Activated naive CD4-positive, alpha-beta T cell treated with anti-CD3 and anti-CD28 coated beads for 36 hours (primary cell): ENCODE results near the gene TBC1D32. TPM values are rescaled to one million over a fixed set of nuclear protein-coding genes. Genes with fewer than 3 reads are reported as not detected.
"Not testable (repeated sequence)": the region's sequence is repeated elsewhere in the genome, so short reads cannot be mapped to it uniquely, and the experiment has no call there.

Source experiments
- CTCF ChIA-PET: fragments of 350-600 bp; sonication (Branson Sonifier 250); formaldehyde crosslinking; loops from one replicate; lab custom pipeline; 2021; ENCODE audit warnings: antibody characterized with exemption; lab: Charles Lee
- DNase-seq: peaks from one replicate; pipeline ENCODE4 v3.0.0-alpha.2; 2020
- H3K27ac Mint-ChIP-seq: one replicate; pipeline ENCODE4 v1.8.0; 2021; ENCODE audit warnings: mild to moderate bottlenecking, mixed read lengths
- H3K27me3 Mint-ChIP-seq: one replicate; pipeline ENCODE4 v1.8.0; 2021; ENCODE audit warnings: low read depth, mixed read lengths
- H3K36me3 Mint-ChIP-seq: one replicate; pipeline ENCODE4 v1.8.0; 2021; ENCODE audit warnings: low read depth, mixed read lengths
- H3K4me1 Mint-ChIP-seq: one replicate; pipeline ENCODE4 v1.8.0; 2021; ENCODE audit warnings: low read depth, mixed read lengths
- H3K4me3 Mint-ChIP-seq: one replicate; pipeline ENCODE4 v1.8.0; 2021; ENCODE audit warnings: mild to moderate bottlenecking, moderate library complexity, mixed read lengths
- H3K9me3 Mint-ChIP-seq: one replicate; pipeline ENCODE4 v1.8.0; 2021; ENCODE audit warnings: mixed read lengths
- intact Hi-C: fragments of 100-400 bp; cut with micrococcal nuclease; formaldehyde crosslinking; loops from one replicate; pipeline ENCODE4 v1.15.1; 2023
- total RNA-seq, 2 experiments: library from RNA; stranded (reverse); gene quantifications; one replicate each; pipeline ENCODE4 v1.2.3, GENCODE V29; 2021

The TBC1D32 gene
- total RNA-seq, 2 experiments from 2014 or later, result 6.9 to 8.2 TPM

GRCh38 chr6:121190122-121190521, 144.2 kb downstream of the TBC1D32 start:
- Mint-ChIP-seq H3K4me3 (no peak overlapping the region), H3K4me1 (no peaks in the 10 kb centered on the region), H3K27me3 (no peaks in the 10 kb centered on the region), H3K9me3 (no peaks in the 10 kb centered on the region), H3K27ac (no peak overlapping the region), H3K36me3 (peaks cover 2% of the 10 kb centered on the region)
- CTCF ChIA-PET, result no interaction called here
- intact Hi-C loops, result no loop called here
- no peak for DNase-seq

GRCh38 chr6:121188356-121188755, 145.9 kb downstream of the TBC1D32 start:
- Mint-ChIP-seq H3K36me3 (peaks cover 7% of the 10 kb centered on the region), H3K27me3 (no peaks in the 10 kb centered on the region), H3K4me1 (no peaks in the 10 kb centered on the region), H3K9me3 (no peaks in the 10 kb centered on the region), H3K4me3 (no peak overlapping the region), H3K27ac (no peak overlapping the region)
- intact Hi-C loops, result no loop called here
- CTCF ChIA-PET, result no interaction called here
- DNase-seq, result no peak

GRCh38 chr6:121187833-121188200, 146.5 kb downstream of the TBC1D32 start:
- H3K9me3 Mint-ChIP-seq, result no peaks in the 10 kb centered on the region
- H3K4me3 Mint-ChIP-seq, result no peak overlapping the region
- CTCF ChIA-PET, result no interaction called here
- H3K27me3 Mint-ChIP-seq, result no peaks in the 10 kb centered on the region
- intact Hi-C loops, result no loop called here
- DNase-seq, result no peak
- peaks cover 7% of the 10 kb centered on the region for H3K36me3 Mint-ChIP-seq
- no peaks in the 10 kb centered on the region for H3K4me1 Mint-ChIP-seq
- H3K27ac Mint-ChIP-seq, result no peak overlapping the region

GRCh38 chr6:121187200-121187832, 147.0 kb downstream of the TBC1D32 start:
- Mint-ChIP-seq H3K27me3 (no peaks in the 10 kb centered on the region), H3K27ac (no peak overlapping the region), H3K4me1 (no peaks in the 10 kb centered on the region), H3K9me3 (no peaks in the 10 kb centered on the region), H3K4me3 (no peak overlapping the region), H3K36me3 (peaks cover 7% of the 10 kb centered on the region)
- CTCF ChIA-PET, result no interaction called here
- intact Hi-C loops, result no loop called here
- DNase-seq, result no peak

GRCh38 chr6:121183742-121184141, 150.5 kb downstream of the TBC1D32 start:
- CTCF ChIA-PET, result no interaction called here
- no peak for DNase-seq
- H3K27me3 Mint-ChIP-seq, result no peaks in the 10 kb centered on the region
- intact Hi-C loops, result no loop called here
- H3K9me3 Mint-ChIP-seq, result peaks cover 5% of the 10 kb centered on the region
- no peaks in the 10 kb centered on the region for H3K4me1 Mint-ChIP-seq
- no peak overlapping the region for H3K27ac Mint-ChIP-seq
- no peak overlapping the region for H3K4me3 Mint-ChIP-seq
- H3K36me3 Mint-ChIP-seq, result peaks cover 20% of the 10 kb centered on the region

- CTCF ChIA-PET, result no interaction called here
- H3K4me3 Mint-ChIP-seq, result no peak overlapping the region
- no peak overlapping the region for H3K27ac Mint-ChIP-seq
- no peaks in the 10 kb centered on the region for H3K27me3 Mint-ChIP-seq
- no peak for DNase-seq
- no peaks in the 10 kb centered on the region for H3K4me1 Mint-ChIP-seq
- intact Hi-C loops, result no loop called here
- peaks cover 19% of the 10 kb centered on the region for H3K36me3 Mint-ChIP-seq
- H3K9me3 Mint-ChIP-seq, result peaks cover 3% of the 10 kb centered on the region
These were observed 158.5 kb downstream of the TBC1D32 start for GRCh38 chr6:121175827-121176226.

- H3K27ac Mint-ChIP-seq, result not testable (repeated sequence)
These were observed 161.8 kb downstream of the TBC1D32 start for GRCh38 chr6:121172451-121172850.

GRCh38 chr6:121171879-121172278, 162.4 kb downstream of the TBC1D32 start:
- DNase-seq, result no peak
- Mint-ChIP-seq H3K4me1 (no peaks in the 10 kb centered on the region), H3K9me3 (no peaks in the 10 kb centered on the region), H3K27ac (no peak overlapping the region), H3K27me3 (no peaks in the 10 kb centered on the region), H3K4me3 (no peak overlapping the region), H3K36me3 (peaks cover 11% of the 10 kb centered on the region)
- CTCF ChIA-PET, result no interaction called here
- intact Hi-C loops, result no loop called here

More at GRCh38 chr6:121172451-121172850, 161.8 kb downstream of the TBC1D32 start:
- intact Hi-C loops, H3K4me3 Mint-ChIP-seq, H3K4me1 Mint-ChIP-seq, H3K9me3 Mint-ChIP-seq, CTCF ChIA-PET, H3K27me3 Mint-ChIP-seq, DNase-seq: not testable (repeated sequence)
- peaks cover 13% of the 10 kb centered on the region for H3K36me3 Mint-ChIP-seq

GRCh38 chr6:121161886-121162285, 172.4 kb downstream of the TBC1D32 start:
- intact Hi-C loops, result no loop called here
- no peak for DNase-seq
- Mint-ChIP-seq H3K9me3 (peaks cover 13% of the 10 kb centered on the region), H3K4me1 (no peaks in the 10 kb centered on the region), H3K36me3 (peaks cover 40% of the 10 kb centered on the region), H3K4me3 (no peak overlapping the region), H3K27ac (no peak overlapping the region), H3K27me3 (no peaks in the 10 kb centered on the region)
- CTCF ChIA-PET, result no interaction called here

GRCh38 chr6:121160276-121160675, 174.0 kb downstream of the TBC1D32 start:
- no peaks in the 10 kb centered on the region for H3K4me1 Mint-ChIP-seq
- no peak overlapping the region for H3K27ac Mint-ChIP-seq
- H3K36me3 Mint-ChIP-seq, result peaks cover 52% of the 10 kb centered on the region
- H3K4me3 Mint-ChIP-seq, result no peak overlapping the region
- H3K27me3 Mint-ChIP-seq, result no peaks in the 10 kb centered on the region
- peaks cover 14% of the 10 kb centered on the region for H3K9me3 Mint-ChIP-seq
- DNase-seq, result no peak
- CTCF ChIA-PET, result no interaction called here
- intact Hi-C loops, result no loop called here

GRCh38 chr6:121158891-121159290, 175.4 kb downstream of the TBC1D32 start:
- CTCF ChIA-PET, result no interaction called here
- H3K9me3 Mint-ChIP-seq, result peaks cover 19% of the 10 kb centered on the region
- H3K27ac Mint-ChIP-seq, result no peak overlapping the region
- intact Hi-C loops, result no loop called here
- H3K27me3 Mint-ChIP-seq, result no peaks in the 10 kb centered on the region
- H3K4me1 Mint-ChIP-seq, result no peaks in the 10 kb centered on the region
- no peak overlapping the region for H3K4me3 Mint-ChIP-seq
- no peak for DNase-seq
- H3K36me3 Mint-ChIP-seq, result peaks cover 64% of the 10 kb centered on the region

GRCh38 chr6:121158438-121158837, 175.8 kb downstream of the TBC1D32 start:
- Mint-ChIP-seq H3K27ac (no peak overlapping the region), H3K27me3 (no peaks in the 10 kb centered on the region), H3K4me1 (no peaks in the 10 kb centered on the region), H3K36me3 (peaks cover 67% of the 10 kb centered on the region), H3K4me3 (no peak overlapping the region), H3K9me3 (peaks cover 19% of the 10 kb centered on the region)
- DNase-seq, result no peak
- CTCF ChIA-PET, result no interaction called here
- intact Hi-C loops, result no loop called here

- intact Hi-C loops, result no loop called here
- CTCF ChIA-PET, result no interaction called here
- H3K4me1 Mint-ChIP-seq, result no peaks in the 10 kb centered on the region
- DNase-seq, result no peak
- no peak overlapping the region for H3K4me3 Mint-ChIP-seq
- H3K27ac Mint-ChIP-seq, result no peak overlapping the region
- H3K36me3 Mint-ChIP-seq, result peaks cover 73% of the 10 kb centered on the region
- no peaks in the 10 kb centered on the region for H3K27me3 Mint-ChIP-seq
- peaks cover 24% of the 10 kb centered on the region for H3K9me3 Mint-ChIP-seq
These were observed 176.4 kb downstream of the TBC1D32 start for GRCh38 chr6:121157906-121158305.
